Ovary (tissue), 9 donors: ENCODE measurements around the gene FBXO44. TPM values are rescaled to one million over a fixed set of nuclear protein-coding genes. Genes with fewer than 3 reads are reported as not detected.

ENCODE experiments used
- DNase-seq, 5 donors: peaks; one replicate each; pipeline ENCODE4 v3.0.0-alpha.2; 2019 to 2020
- H3K27ac ChIP-seq, 2 donors: fragments of 200-600 bp; one replicate each; pipeline versions ENCODE4 v1.5.1 to v1.8.0; 2019 to 2022
- H3K27me3 ChIP-seq: fragments of 200-600 bp; one replicate; pipeline ENCODE4 v1.8.0; 2022
- H3K36me3 ChIP-seq: fragments of 200-600 bp; sonication (generic); one replicate; pipeline ENCODE4 v1.5.1; 2019
- H3K4me1 ChIP-seq: one replicate; pipeline ENCODE4 v1.8.1; 2013; ENCODE audit warnings: mild to moderate bottlenecking, moderate library complexity; ENCODE audit not compliant: insufficient read depth
- H3K4me3 ChIP-seq: fragments of 200-600 bp; sonication (generic); one replicate; pipeline ENCODE4 v1.5.1; 2017
- H3K9me3 ChIP-seq, 2 donors: fragments of 200-600 bp in 1 of 2; sonication (generic) in 1 of 2; one replicate each; pipeline versions ENCODE4 v1.5.1 to v1.8.1; 2013 to 2019; ENCODE audit warnings: mild to moderate bottlenecking in 1 of 2, moderate library complexity in 1 of 2
- CTCF ChIP-seq, 3 donors: fragments of 450-650 bp in 2 of 3; fragments of 200-600 bp in 1 of 3; IDR thresholded peaks; one replicate each; pipeline versions ENCODE4 v1.5.1 to v1.8.0; 2016 to 2022; ENCODE audit warnings: antibody characterized with exemption in 3 of 3, mild to moderate bottlenecking in 1 of 3
- EP300 ChIP-seq: sonication (generic); formaldehyde crosslinking; IDR thresholded peaks from one replicate; pipeline ENCODE4 v1.6.1; 2017; ENCODE audit warnings: antibody characterized with exemption
- POLR2A ChIP-seq: fragments of 450-650 bp; IDR thresholded peaks from one replicate; pipeline ENCODE4 v1.6.1; 2017; ENCODE audit warnings: antibody characterized with exemption, mild to moderate bottlenecking, moderate library complexity
- WGBS, 3 donors: extraction: QIAGEN DNeasy Blood & Tissue Kit in 1 of 3; methylation state at CpG; one replicate each; pipeline versions ENCODE4 v1.1.5 to v1.1.7; 2013 to 2017; 5-methylcytosine and 5-hydroxymethylcytosine counted together
- intact Hi-C, 4 donors: fragments of 100-400 bp; cut with DNase I; formaldehyde crosslinking; loops; one replicate each; pipeline versions ENCODE4 v1.11.0 to v1.15.1; 2022 to 2023
- polyA plus RNA-seq, 2 donors: library from polyadenylated mRNA; stranded (reverse); fragments of 200-250 nt in 1 of 2; fragments of 350-450 nt in 1 of 2; fragmentation: Illumina TruSeq in 1 of 2; extraction: RNeasy Lipid Tissue Mini Kit (QIAGEN cat#74804) in 1 of 2; gene quantifications; one replicate each; pipeline ENCODE4 v1.2.3, GENCODE V29; 2013 to 2014
- total RNA-seq, 7 donors: library from RNA; depleted of rRNA in 2 of 7; stranded (reverse); fragments of >200 nt in 2 of 7; fragmentation: NEBNext Ultra II Directional in 3 of 7; extraction: Animal tissue kit (Norgen Biotek cat#: 25700) in 3 of 7; gene quantifications; one replicate each; pipeline versions ENCODE4 v1.1.0 to v1.2.4, GENCODE V29; 2016 to 2023
- donor health status: DM: no; HTN: no; CAD: no; lungs with moderate emphysema.
- donor health status: DM: no; HTN: no; CAD: no.
- donor health status: Bipolar disorder and iron deficiency.
- donor health status: DM: yes; HTN: yes; CAD: no.
- donor health status: DM: no; HTN: no; CAD: no.
- donor health status: DM: yes; HTN: yes; CAD: no.

FBXO44 gene
- total and polyA plus RNA-seq, 9 donors = 4.2 to 20.8 (median 17.5) TPM

GRCh38 chr1:11704691-11705475 lies 50.2 kb downstream of the FBXO44 start:
- no peaks in the 10 kb centered on the region for H3K4me1 ChIP-seq
- no peak overlapping the region for H3K27ac ChIP-seq
- no peaks in the 10 kb centered on the region for H3K36me3 ChIP-seq
- no peak overlapping the region for H3K4me3 ChIP-seq
- TF ChIP-seq EP300 (no peak), CTCF (IDR thresholded peaks at IDR 0.05) (no peak), POLR2A (no peak)
- H3K27me3 ChIP-seq = no peaks in the 10 kb centered on the region
- intact Hi-C loops = no loop called here
- H3K9me3 ChIP-seq = no peaks in the 10 kb centered on the region
- 49 to 58% (median 53%) methylated on average over 22 of the region's 22 CpGs for WGBS, 3 donors
- no peak for DNase-seq

GRCh38 chr1:11705596-11705995 lies 50.9 kb downstream of the FBXO44 start:
- no peak overlapping the region for H3K4me3 ChIP-seq
- no peaks in the 10 kb centered on the region for H3K36me3 ChIP-seq
- no peaks in the 10 kb centered on the region for H3K9me3 ChIP-seq
- no peak overlapping the region for H3K27ac ChIP-seq
- H3K27me3 ChIP-seq = no peaks in the 10 kb centered on the region
- no peak for DNase-seq
- 73 to 80% (median 79%) methylated on average over 9 of the region's 9 CpGs for WGBS, 3 donors
- intact Hi-C loops = no loop called here
- TF ChIP-seq EP300 (no peak), CTCF (IDR thresholded peaks at IDR 0.05) (no peak), POLR2A (no peak)
- H3K4me1 ChIP-seq = no peaks in the 10 kb centered on the region

- Histone ChIP-seq H3K27ac (no peak overlapping the region), H3K4me3 (no peak overlapping the region), H3K36me3 (no peaks in the 10 kb centered on the region), H3K9me3 (no peaks in the 10 kb centered on the region), H3K4me1 (no peaks in the 10 kb centered on the region), H3K27me3 (no peaks in the 10 kb centered on the region)
- TF ChIP-seq POLR2A (no peak), EP300 (no peak), CTCF (IDR thresholded peaks at IDR 0.05) (no peak)
- WGBS, 3 donors = 80 to 91% (median 89%) methylated on average over 13 to 14 of the region's 14 CpGs
- intact Hi-C loops = no loop called here
- no peak for DNase-seq
Measured at GRCh38 chr1:11706292-11706691, 51.6 kb downstream of the FBXO44 start.

GRCh38 chr1:11707621-11708276 lies 53.1 kb downstream of the FBXO44 start:
- no peaks in the 10 kb centered on the region for H3K36me3 ChIP-seq
- TF ChIP-seq CTCF (IDR thresholded peaks at IDR 0.05) (no peak), POLR2A (no peak), EP300 (no peak)
- intact Hi-C loops = no loop called here
- H3K27ac ChIP-seq = no peak overlapping the region
- no peak overlapping the region for H3K4me3 ChIP-seq
- no peaks in the 10 kb centered on the region for H3K9me3 ChIP-seq
- 39 to 47% (median 39%) methylated on average over 17 of the region's 17 CpGs for WGBS, 3 donors
- no peaks in the 10 kb centered on the region for H3K4me1 ChIP-seq
- no peaks in the 10 kb centered on the region for H3K27me3 ChIP-seq
- DNase-seq = no peak
